Brain microvascular endothelial cell (primary cell): ENCODE data around the gene YPEL4.
A peak's percentile ranks its signal among the peaks of the same experiment; 100 is the strongest.

Experiments
- DNase-seq: peaks from one replicate; pipeline ENCODE4 v3.0.0-alpha.2; 2020
- H3K27ac ChIP-seq: fragments of 250-450 bp; sonication (Bioruptor Pico); 2 replicates; pipeline ENCODE4 v1.5.1; 2020; ENCODE audit warnings: mild to moderate bottlenecking, moderate library complexity
- H3K27me3 ChIP-seq: fragments of 250-450 bp; sonication (Bioruptor Pico); replicated peaks from 2 replicates; pipeline ENCODE4 v1.5.1; 2020; ENCODE audit warnings: mild to moderate bottlenecking
- H3K36me3 ChIP-seq: fragments of 250-450 bp; sonication (Bioruptor Pico); replicated peaks from 2 replicates; pipeline ENCODE4 v1.5.1; 2020; ENCODE audit warnings: mild to moderate bottlenecking
- H3K4me3 ChIP-seq: 2 replicates; pipeline ENCODE4 v1.5.1; 2011; ENCODE audit warnings: low read depth, mild to moderate bottlenecking, control low read depth, low read length, moderate library complexity
- in situ Hi-C: cut with HindIII; loops from 2 replicates; pipeline ENCODE4 v1.10.0; 2017; ENCODE audit warnings: low sequenced_read_pairs, low pct_ligation_motif_present
- TF ChIP-seq, protein P1 (sequence below): IDR thresholded peaks from 2 replicates; pipeline ENCODE4 v1.5.1; 2011; ENCODE audit warnings: low read depth, mild to moderate bottlenecking, moderate library complexity, low read length, control low read depth, inconsistent platforms; ENCODE audit errors: missing control alignments

The YPEL4 gene

DNA sequence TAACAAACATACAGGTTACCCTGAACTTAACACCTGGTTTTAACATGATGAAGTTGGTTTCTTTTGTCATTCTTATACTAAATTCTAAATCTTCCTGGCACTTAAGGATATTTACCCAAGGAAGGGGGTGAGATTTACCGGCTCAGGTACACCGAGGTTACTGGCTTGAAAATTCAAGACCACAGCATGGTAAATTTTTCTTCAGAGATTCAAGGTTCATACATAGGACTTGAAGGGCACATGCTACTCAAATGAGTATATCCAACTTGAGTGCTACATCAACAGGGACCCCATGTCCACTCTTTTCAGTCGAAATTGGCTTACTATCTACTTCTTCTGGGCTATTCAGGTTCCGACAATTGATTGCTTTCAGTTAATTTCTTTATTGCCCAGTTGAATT is 39.5 kb downstream of the YPEL4 start:
- in situ Hi-C loops, result no loop called here
- no peak overlapping the region for H3K4me3 ChIP-seq
- H3K36me3 ChIP-seq, result no peaks in the 10 kb centered on the region
- no peaks in the 10 kb centered on the region for H3K27me3 ChIP-seq
- TF ChIP-seq, protein P1, sequence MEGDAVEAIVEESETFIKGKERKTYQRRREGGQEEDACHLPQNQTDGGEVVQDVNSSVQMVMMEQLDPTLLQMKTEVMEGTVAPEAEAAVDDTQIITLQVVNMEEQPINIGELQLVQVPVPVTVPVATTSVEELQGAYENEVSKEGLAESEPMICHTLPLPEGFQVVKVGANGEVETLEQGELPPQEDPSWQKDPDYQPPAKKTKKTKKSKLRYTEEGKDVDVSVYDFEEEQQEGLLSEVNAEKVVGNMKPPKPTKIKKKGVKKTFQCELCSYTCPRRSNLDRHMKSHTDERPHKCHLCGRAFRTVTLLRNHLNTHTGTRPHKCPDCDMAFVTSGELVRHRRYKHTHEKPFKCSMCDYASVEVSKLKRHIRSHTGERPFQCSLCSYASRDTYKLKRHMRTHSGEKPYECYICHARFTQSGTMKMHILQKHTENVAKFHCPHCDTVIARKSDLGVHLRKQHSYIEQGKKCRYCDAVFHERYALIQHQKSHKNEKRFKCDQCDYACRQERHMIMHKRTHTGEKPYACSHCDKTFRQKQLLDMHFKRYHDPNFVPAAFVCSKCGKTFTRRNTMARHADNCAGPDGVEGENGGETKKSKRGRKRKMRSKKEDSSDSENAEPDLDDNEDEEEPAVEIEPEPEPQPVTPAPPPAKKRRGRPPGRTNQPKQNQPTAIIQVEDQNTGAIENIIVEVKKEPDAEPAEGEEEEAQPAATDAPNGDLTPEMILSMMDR, result no peak
- H3K27ac ChIP-seq, result no peak overlapping the region
- no peak for DNase-seq

DNA sequence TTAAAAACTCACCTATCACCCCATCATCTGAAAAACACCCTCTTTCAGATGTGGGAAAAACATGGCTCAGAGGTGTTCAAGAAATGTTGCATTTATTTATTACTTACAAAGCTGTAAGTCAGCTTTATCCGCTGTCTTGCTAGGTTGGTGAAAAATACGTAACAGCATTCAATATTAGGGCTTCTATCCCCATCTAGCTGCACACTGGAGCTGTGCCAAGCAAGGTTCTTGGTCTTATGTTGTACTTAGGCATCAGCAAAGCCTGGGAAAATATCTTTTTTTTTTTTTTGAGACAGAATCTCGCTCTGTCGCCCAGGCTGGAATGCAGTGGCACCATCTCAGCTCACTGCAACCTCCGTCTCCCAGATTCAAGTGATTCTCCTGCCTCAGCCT is 44.7 kb downstream of the YPEL4 start:
- no peaks in the 10 kb centered on the region for H3K27me3 ChIP-seq
- H3K27ac ChIP-seq, result no peak overlapping the region
- H3K4me3 ChIP-seq, result no peak overlapping the region
- TF ChIP-seq, protein P1, result no peak
- in situ Hi-C loops, result no loop called here
- DNase-seq, result no peak
- H3K36me3 ChIP-seq, result no peaks in the 10 kb centered on the region

DNA sequence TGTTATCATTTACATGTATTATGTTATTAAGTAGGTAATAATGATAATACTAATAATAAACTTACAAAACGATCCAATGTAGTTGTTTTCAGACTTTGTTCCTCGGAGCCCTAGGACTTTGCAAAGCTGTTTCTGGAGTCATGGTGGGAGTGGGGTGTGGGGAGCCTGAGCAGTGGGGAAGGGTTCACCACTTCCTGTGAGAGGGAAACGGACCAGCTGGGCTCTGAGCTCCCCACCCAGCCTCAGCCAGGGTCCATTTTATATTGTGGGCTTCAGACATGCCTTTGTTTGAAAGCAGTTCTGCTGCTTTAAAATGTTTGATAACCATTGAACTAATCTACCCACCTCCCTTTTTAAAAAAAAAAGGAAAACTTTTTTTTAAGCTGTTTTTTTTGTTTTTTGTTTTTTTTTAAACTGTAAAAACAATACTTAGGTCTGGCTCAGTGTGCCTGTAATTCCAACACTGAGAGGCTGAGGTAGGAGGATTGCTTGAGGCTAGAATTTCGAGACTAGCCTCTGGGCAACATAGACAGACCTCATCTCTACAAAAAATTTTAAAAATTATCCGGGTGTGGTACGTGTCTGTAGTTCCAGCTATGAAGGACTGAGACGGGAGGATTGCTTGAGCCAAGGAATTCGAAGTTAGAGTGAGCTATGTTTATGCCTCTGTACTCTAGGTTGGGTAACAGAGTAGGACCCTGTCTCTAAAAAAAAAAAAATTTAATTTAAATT is 45.2 kb downstream of the YPEL4 start:
- in situ Hi-C loops, result no loop called here
- TF ChIP-seq, protein P1, result no peak
- DNase-seq, result no peak
- no peak overlapping the region for H3K27ac ChIP-seq
- no peak overlapping the region for H3K4me3 ChIP-seq
- no peaks in the 10 kb centered on the region for H3K36me3 ChIP-seq
- H3K27me3 ChIP-seq, result no peaks in the 10 kb centered on the region

DNA sequence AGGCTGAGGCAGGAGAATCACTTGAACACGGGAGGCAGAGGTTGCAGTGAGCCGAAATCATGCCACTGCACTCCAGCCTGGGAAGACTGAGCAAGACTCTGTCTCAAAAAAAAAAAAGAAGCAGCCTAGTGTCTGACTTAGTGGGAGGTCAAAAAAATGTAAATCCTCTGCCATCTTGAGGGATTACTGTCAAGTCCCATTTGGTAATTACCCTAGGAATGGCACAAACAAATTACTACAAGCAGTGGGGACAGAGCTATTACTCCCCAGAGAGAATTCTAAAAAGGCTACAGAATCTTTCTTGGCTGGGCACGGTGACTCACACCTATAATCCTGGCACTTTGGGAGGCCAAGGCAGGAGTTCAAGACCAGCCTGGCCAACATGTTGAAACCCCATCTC is 48.4 kb downstream of the YPEL4 start:
- in situ Hi-C loops, result no loop called here
- Histone ChIP-seq H3K4me3 (no peak overlapping the region), H3K27ac (no peak overlapping the region), H3K27me3 (no peaks in the 10 kb centered on the region), H3K36me3 (no peaks in the 10 kb centered on the region)
- TF ChIP-seq, protein P1, result no peak
- DNase-seq, result no peak

DNA sequence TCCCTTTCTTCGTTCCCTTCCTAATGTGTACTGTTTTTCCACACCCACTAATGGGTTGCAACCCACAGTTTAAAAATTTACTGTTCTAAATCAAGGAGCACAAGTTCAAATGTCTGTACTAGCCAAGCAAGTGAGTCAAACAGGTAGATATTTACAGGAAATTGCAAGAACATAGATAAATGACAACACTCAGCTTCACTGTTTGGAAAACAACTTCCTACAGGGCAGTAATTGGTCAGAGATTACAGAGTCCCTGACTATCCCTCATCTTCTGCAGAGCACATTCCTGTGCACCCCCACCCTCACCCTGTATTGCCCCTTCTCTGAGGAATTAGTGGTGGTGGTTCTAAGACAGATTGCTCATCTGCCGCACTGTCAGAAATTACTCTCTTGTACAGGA is 50.3 kb downstream of the YPEL4 start:
- Histone ChIP-seq H3K27ac (no peak overlapping the region), H3K4me3 (no peak overlapping the region), H3K36me3 (no peaks in the 10 kb centered on the region), H3K27me3 (no peaks in the 10 kb centered on the region)
- TF ChIP-seq, protein P1, result no peak
- no peak for DNase-seq
- in situ Hi-C loops, result no loop called here

DNA sequence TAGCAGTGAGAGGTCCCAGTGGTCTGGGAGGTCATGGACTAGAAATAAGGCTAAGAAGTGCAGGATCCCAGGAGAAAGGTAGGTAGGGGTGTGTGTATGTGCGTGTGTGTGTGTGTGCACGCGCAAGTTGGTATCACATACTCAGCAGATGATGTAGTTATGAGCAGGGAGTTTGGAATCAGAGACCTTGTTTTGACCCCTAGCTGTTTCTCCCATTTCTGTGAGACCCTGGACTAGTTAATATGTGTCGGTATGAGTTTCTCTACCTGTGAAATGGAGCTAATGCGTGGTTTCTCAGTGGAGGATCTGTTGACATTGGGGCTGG is 50.9 kb downstream of the YPEL4 start:
- Histone ChIP-seq H3K27me3 (no peaks in the 10 kb centered on the region), H3K27ac (no peak overlapping the region), H3K36me3 (no peaks in the 10 kb centered on the region), H3K4me3 (no peak overlapping the region)
- in situ Hi-C loops, result no loop called here
- peak; percentile 36 for DNase-seq
- TF ChIP-seq, protein P1, result no peak
